GM12891 (cell line): ENCODE results near the gene VPS37D.
"Not testable (repeated sequence)": the region's sequence is repeated elsewhere in the genome, so short reads cannot be mapped to it uniquely, and the experiment has no call there.

Experiments
- DNase-seq: peaks from one replicate; pipeline ENCODE4 v3.0.0; 2011; ENCODE audit warnings: low spot score; ENCODE audit not compliant: insufficient read length
- FAIRE-seq: peaks from 2 replicates; lab custom pipeline; 2011; peaks lifted over from hg19 to GRCh38; lab: Jason Lieb, UNC
- PAX5 ChIP-seq: IDR thresholded peaks from 2 replicates; pipeline ENCODE4 v1.6.1; 2011; ENCODE audit warnings: low read length, moderate library complexity, mild to moderate bottlenecking; ENCODE audit not compliant: insufficient read depth, severe bottlenecking
- POLR2A ChIP-seq: IDR thresholded peaks from 2 replicates; pipeline ENCODE4 v1.6.1; 2011; ENCODE audit warnings: low read depth, low read length, control low read depth
- POLR2AphosphoS5 ChIP-seq: IDR thresholded peaks from 2 replicates; pipeline ENCODE4 v1.6.1; 2011; ENCODE audit warnings: low read depth, low read length, control low read depth
- POU2F2 ChIP-seq: IDR thresholded peaks from 2 replicates; pipeline ENCODE4 v1.6.1; 2011; ENCODE audit warnings: low read depth, mild to moderate bottlenecking, control low read depth, low read length, moderate library complexity
- SPI1 ChIP-seq: IDR thresholded peaks from 2 replicates; pipeline ENCODE4 v1.6.1; 2011; ENCODE audit warnings: low read depth, low read length, control low read depth
- TAF1 ChIP-seq: IDR thresholded peaks from 2 replicates; pipeline ENCODE4 v1.6.1; 2011; ENCODE audit warnings: low read depth, low read length, control low read depth

VPS37D gene

DNA sequence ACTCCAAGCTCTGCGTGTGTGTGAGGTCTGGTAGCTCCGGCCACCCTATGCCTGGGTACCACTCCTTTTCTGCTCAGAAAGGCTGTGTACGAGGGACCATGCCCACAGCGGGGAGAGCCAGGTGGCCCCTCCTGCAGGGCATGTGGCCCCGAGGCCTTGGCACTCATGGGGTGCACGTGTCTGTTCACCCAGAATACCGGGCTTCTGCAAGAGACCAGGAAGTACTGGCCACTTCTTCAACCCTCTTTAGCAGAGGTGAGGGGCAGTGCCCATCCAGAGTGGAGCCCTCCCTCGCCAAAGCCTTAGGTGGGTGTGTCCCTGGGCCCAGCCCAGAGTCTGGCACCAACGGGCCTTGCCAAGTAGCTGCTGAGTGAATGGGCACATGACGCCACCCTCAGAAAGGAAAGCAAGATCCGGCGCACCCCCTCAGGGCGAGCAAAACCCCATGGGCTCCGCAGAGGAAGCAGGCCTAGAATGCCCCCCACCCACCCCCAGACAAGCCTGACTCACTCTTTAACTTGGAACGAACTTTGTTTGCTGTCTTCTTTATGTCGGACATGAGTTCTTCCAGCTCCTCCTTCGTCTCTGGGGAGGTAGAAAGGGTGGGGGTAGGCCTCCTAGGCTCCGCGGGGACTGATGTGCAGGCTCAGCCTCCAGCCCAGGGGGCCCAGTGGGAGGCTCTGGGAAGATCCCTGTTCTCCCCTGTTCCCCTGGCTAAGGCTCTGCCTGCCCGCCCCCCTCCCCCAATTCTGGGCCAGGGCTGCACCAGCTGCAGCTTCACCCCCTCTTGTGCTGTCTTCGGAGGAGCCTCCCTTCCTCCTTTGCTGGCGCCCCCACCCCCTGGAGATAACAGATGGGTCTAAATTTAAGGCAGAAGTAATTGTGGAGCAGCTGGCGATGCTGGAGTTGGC, 37.3 kb downstream of the VPS37D start:
- no peak for TF ChIP-seq POU2F2
- no peak for DNase-seq
- no peak for FAIRE-seq

DNA sequence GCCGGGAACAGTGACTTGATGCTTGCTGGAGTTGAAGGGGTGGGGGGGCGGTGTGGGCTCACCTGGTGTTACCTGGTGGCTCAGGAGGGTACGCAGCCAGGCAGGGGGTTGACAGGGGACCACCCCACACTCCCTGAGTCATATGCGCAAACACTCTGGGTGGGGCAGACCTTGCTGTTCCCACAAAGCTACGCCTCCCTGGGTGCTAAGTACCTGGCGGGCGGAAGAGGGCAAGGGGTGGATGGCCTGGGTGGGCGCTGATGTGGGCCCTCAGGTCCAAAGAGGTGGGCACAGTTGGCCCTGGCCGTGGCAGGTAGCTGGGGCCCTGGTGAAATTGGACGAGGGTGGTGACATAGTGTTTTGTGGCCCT, 37.9 kb downstream of the VPS37D start:
- TF ChIP-seq SPI1 (no peak), POLR2A (no peak), POLR2AphosphoS5 (no peak), PAX5 (no peak), POU2F2 (no peak), TAF1 (no peak)
- no peak for DNase-seq
- no peak for FAIRE-seq

DNA sequence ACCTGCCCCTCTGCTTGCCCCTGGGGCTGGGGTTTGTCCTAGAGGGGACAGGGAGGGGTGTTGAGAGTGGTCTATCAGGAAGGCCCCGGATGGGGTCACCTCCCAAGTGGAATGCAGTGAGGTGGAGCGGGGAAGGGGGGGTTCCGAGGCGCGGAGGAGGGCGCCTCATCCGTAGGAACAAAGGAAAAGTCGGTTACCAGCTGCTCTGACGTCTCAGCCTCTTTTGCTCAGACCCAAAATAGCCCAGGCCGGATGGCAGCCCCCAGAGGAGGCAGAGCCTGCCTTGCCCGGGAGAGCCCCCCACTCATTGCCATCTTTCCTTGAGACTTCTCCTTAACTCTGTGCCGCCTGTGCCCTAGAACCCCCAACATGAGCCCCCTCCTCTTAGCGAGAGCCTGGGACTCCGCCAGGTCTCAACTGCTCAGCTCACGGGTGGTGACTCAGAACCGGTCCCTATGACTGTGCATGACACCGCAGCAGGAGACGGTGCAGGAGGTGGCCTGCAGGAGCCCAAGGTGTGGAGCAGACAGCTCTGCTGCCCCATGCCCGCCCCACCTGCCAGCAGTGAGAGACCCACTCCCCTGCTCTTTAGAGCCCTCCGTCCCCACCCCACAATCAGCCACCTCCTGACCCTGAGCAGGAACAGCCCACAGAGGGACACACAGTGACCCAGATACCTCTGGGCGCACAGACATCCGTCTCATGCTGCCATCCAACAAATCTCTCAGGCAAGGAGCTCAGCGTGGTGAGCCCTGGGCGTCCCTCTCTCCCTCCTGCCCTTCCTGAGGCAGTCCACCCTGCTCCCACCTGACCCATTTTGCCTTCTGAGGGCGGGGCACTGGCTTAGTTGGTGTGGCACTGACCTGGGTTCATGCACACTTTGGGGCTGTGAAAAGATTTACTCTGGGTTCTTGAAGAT, 38.8 kb downstream of the VPS37D start:
- TF ChIP-seq SPI1, result no peak
- TF ChIP-seq PAX5, result no peak
- no peak for TF ChIP-seq POLR2AphosphoS5
- no peak for TF ChIP-seq POU2F2
- no peak for TF ChIP-seq TAF1
- TF ChIP-seq POLR2A, result no peak
- FAIRE-seq, result no peak
- no peak for DNase-seq

DNA sequence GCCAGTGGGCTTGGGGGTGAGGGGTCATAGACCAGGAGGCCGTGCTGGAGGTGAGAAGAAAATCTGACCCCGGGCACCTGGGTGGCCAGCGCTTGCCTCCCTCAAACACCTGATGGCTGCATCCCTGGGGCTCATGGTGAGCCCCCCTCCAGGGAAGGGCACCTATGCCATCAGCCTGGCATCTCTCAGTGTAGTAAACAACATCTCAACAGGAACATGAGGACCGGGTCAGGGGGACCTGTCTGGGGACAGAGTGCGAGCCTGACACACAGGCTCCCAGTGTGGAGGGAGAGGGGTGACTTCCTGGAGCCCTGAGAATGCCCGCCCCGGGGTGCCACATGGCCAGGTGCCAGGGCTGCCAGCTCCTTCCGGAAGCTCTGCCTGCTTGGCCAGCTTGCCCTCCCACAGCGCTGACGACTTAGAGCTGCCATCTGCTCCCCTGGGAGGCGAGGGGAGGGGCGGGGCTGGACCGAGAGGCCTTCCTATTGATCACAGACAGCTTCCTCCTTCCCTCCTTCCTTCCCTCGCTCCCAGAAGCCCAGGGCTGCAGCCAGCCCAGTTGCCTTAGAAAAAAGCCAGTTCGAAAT, 39.5 kb downstream of the VPS37D start:
- FAIRE-seq, result no peak

DNA sequence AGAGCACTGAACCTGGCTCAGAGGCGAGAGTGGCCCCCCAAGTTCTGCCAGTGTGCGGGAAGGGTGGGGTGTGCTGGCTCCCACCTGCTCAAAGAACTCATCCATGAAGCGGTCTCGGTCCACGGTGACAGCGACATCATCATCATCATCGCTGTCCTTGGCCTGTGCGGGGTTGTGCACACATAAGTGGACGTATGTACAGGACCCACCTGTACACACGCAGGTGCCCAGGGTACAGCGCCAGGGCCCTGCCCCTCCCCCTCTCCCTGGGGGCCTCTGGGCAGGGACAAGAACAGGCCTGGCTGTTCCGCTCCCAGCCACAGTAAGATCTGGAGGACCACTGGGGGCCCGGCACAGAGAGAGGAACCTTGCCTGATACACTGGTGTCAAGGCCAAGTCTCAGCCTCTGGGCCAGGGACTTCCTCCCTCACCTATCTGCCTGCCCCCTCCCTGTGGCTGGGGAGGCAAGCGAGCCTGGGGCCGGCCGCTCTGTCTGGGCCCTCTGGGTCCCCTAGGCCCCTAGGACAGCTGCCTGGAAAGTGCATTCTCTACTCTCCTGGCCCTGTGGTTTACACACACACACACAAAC, 41.4 kb downstream of the VPS37D start:
- TF ChIP-seq POLR2AphosphoS5 (no peak), TAF1 (no peak), SPI1 (no peak)
- no peak for FAIRE-seq
- DNase-seq, result no peak

More for the DNA sequence above, 39.5 kb downstream of the VPS37D start:
- TF ChIP-seq TAF1 (no peak), POU2F2 (no peak), SPI1 (no peak), PAX5 (no peak), POLR2A (no peak), POLR2AphosphoS5 (no peak)
- DNase-seq, result no peak

DNA sequence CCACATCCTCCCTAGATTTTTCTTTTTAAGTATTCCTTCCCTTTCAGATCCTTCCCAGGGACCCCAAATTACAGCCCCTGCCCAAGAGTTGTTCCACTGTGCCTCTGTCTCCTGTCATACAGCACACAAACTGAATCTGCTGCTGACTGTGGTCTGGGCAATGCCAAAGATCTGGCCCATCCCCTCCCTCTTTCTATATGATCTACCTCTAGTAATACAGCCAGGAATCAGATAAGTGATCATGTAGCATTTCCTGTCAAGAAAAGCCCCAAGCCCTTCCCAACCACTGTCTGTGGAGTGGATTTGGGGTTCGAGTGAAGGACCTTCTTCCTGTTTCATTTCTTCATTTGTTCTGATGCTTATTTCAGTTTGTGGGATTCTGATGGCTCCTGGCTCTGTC, 45.1 kb downstream of the VPS37D start:
- DNase-seq, result no peak
- no peak for TF ChIP-seq SPI1
- no peak for TF ChIP-seq POLR2A
- TF ChIP-seq TAF1, result no peak
- no peak for TF ChIP-seq POU2F2
- TF ChIP-seq PAX5, result no peak
- TF ChIP-seq POLR2AphosphoS5, result no peak
- FAIRE-seq, result no peak

DNA sequence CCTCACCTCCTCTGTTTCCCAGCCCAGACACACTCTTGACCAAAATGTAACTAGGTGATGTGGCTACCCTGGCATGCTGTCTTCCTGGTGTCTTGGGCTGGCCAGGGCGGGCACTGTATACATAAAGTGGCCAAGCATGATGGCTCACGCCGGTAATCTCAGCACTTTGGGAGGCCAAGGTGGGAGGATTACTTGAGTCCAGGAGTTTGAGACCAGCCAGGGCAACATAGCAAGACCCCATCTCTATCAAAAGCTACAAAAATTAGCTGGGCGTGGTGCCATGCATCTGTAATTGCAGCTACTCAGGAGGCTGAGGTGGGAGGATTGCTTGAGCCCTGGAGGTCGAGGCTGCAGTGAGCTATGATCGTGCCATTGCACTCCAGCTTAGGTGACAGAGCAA, 45.7 kb downstream of the VPS37D start:
- not testable (repeated sequence) for FAIRE-seq, DNase-seq

DNA sequence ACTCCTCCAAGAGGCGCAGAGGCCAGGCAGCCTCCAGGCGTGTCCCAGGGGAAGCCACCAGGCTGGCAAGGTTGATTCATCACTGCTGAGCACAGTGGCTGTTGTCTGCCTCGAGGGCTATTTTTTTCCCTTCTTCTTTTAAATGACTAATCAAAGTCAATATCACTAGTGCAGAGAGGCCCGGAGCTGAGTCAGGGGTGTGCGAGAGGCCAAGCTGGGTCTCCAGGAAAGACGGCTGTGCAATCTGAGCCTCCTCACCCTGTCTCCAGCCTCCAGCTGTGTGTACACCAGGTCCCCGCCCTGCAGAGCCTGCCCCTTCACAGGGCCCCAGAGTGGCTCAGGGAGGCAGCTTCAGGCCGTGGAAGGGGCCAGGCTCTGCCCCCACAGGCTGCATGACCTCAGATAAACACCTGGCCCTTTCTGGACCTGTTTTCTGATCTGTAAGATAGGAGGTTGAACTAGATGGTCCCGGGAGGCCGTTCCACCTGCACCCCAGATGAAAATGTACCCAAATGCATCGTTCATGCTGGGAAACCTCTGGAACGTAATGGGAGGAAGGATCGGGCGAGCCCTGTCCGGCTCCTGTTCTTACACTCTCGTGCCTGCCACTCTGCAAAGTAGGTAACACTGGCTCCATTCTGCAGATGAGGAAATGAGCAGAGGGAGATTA, 48.2 kb downstream of the VPS37D start:
- no peak for FAIRE-seq
- no peak for DNase-seq
- TF ChIP-seq SPI1 (no peak), TAF1 (no peak), POLR2AphosphoS5 (no peak), POU2F2 (no peak), PAX5 (no peak), POLR2A (no peak)
